Hepatocyte (in vitro differentiated cells): ENCODE measurements around the gene RPL6. TPM values are rescaled to one million over a fixed set of nuclear protein-coding genes. Genes with fewer than 3 reads are reported as not detected.
"Not testable (repeated sequence)": the region's sequence is repeated elsewhere in the genome, so short reads cannot be mapped to it uniquely, and the experiment has no call there.

ENCODE experiments used
- DNase-seq: peaks from one replicate; pipeline ENCODE4 v3.0.0-alpha.2; 2016; ENCODE audit warnings: low spot score
- H2AFZ ChIP-seq: fragments of 200-600 bp; sonication (generic); 2 replicates; pipeline ENCODE4 v1.6.0; 2016; ENCODE audit warnings: antibody characterized with exemption, mild to moderate bottlenecking
- H3K27ac ChIP-seq: fragments of 200-600 bp; sonication (generic); 2 replicates; pipeline ENCODE4 v1.5.1; 2016; ENCODE audit warnings: mild to moderate bottlenecking
- H3K27me3 ChIP-seq: fragments of 200-600 bp; sonication (generic); 2 replicates; pipeline ENCODE4 v1.6.1; 2016
- H3K36me3 ChIP-seq: fragments of 200-600 bp; sonication (generic); replicated peaks from 2 replicates; pipeline ENCODE4 v1.5.1; 2016; ENCODE audit warnings: low read depth; ENCODE audit not compliant: insufficient read depth
- H3K4me1 ChIP-seq: fragments of 200-600 bp; sonication (generic); 2 replicates; pipeline ENCODE4 v1.5.1; 2016; ENCODE audit warnings: mild to moderate bottlenecking, moderate library complexity; ENCODE audit not compliant: insufficient read depth
- H3K4me2 ChIP-seq: fragments of 200-600 bp; sonication (generic); 2 replicates; pipeline ENCODE4 v1.6.0; 2016
- H3K4me3 ChIP-seq: fragments of 200-600 bp; sonication (generic); 2 replicates; pipeline ENCODE4 v1.5.1; 2016; ENCODE audit warnings: mild to moderate bottlenecking
- H3K79me2 ChIP-seq: fragments of 200-600 bp; sonication (generic); 2 replicates; pipeline ENCODE4 v1.6.0; 2017; ENCODE audit warnings: mild to moderate bottlenecking
- H3K9me2 ChIP-seq: fragments of 200-600 bp; sonication (generic); replicated peaks from 2 replicates; pipeline ENCODE4 v1.6.0; 2017; ENCODE audit warnings: mild to moderate bottlenecking; ENCODE audit not compliant: insufficient read depth
- H3K9me3 ChIP-seq: fragments of 200-600 bp; sonication (generic); 2 replicates; pipeline ENCODE4 v1.5.1; 2016; ENCODE audit warnings: low read depth, mild to moderate bottlenecking
- H4K20me1 ChIP-seq: fragments of 200-600 bp; sonication (generic); 2 replicates; pipeline ENCODE4 v1.6.0; 2016; ENCODE audit warnings: mild to moderate bottlenecking; ENCODE audit not compliant: insufficient read depth, poor library complexity, severe bottlenecking
- EZH2 ChIP-seq: fragments of 200-600 bp; sonication (generic); IDR thresholded peaks from 2 replicates; pipeline ENCODE4 v1.6.1; 2016; ENCODE audit warnings: antibody characterized with exemption, mild to moderate bottlenecking, borderline replicate concordance
- EZH2phosphoT487 ChIP-seq: fragments of 200-600 bp; sonication (generic); IDR thresholded peaks from one replicate; pipeline ENCODE4 v1.6.1; 2018; ENCODE audit warnings: antibody characterized with exemption, mild to moderate bottlenecking, low read depth, moderate library complexity; ENCODE audit not compliant: unreplicated experiment, severe bottlenecking
- WGBS: methylation state at CpG from one replicate; pipeline ENCODE4 v1.1.6; 2016; ENCODE audit warnings: low lambda C conversion rate; ENCODE audit errors: missing lambda C conversion rate; 5-methylcytosine and 5-hydroxymethylcytosine counted together
- polyA plus RNA-seq: library from polyadenylated mRNA; unstranded; fragments of >200 nt; fragmentation: Nextera tagmentation; extraction: Ambion mirVana; gene quantifications from 2 replicates; pipeline ENCODE4 v1.2.1, GENCODE V29; 2016
- total RNA-seq: library from RNA; depleted of rRNA; stranded (reverse); fragments of >200 nt; gene quantifications from 2 replicates; pipeline ENCODE4 v1.2.3, GENCODE V29; 2014
- TF ChIP-seq, protein P1 (sequence below): fragments of 200-600 bp; sonication (generic); IDR thresholded peaks from 2 replicates; pipeline ENCODE4 v1.5.1; 2016; ENCODE audit warnings: antibody characterized with exemption, mild to moderate bottlenecking; ENCODE audit not compliant: poor library complexity

Gene RPL6
- total and polyA plus RNA-seq, 2 experiments from 2014 or later, result 279 to 1,682 TPM

DNA sequence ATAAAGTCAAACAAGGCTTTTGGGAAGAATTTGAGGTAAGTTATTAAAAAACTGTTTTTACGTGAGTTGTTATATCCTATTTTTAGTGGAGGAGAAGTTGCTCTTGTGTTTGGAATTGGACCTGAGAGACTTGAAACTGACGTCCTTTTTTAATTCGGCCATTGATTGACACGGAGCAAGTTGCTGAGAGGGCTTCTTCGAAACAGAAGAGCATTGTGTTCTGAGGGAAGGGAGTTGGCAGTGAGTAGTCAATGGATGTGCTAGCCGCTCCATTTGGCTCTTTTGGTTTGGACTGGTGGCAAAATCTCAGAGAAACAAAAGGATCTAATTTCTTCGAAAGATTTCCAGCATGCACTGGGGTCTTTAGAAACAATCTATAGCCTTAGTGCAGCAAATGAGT is 46.6 kb upstream of the RPL6 start:
- no peak overlapping the region for H3K4me3 ChIP-seq
- H3K4me1 ChIP-seq, result no peaks in the 10 kb centered on the region
- no peaks in the 10 kb centered on the region for H3K9me3 ChIP-seq
- no peaks in the 10 kb centered on the region for H3K36me3 ChIP-seq
- no peak overlapping the region for H2AFZ ChIP-seq
- no peak overlapping the region for H3K4me2 ChIP-seq
- no peaks in the 10 kb centered on the region for H4K20me1 ChIP-seq
- no peak for TF ChIP-seq EZH2phosphoT487
- TF ChIP-seq, protein P1, sequence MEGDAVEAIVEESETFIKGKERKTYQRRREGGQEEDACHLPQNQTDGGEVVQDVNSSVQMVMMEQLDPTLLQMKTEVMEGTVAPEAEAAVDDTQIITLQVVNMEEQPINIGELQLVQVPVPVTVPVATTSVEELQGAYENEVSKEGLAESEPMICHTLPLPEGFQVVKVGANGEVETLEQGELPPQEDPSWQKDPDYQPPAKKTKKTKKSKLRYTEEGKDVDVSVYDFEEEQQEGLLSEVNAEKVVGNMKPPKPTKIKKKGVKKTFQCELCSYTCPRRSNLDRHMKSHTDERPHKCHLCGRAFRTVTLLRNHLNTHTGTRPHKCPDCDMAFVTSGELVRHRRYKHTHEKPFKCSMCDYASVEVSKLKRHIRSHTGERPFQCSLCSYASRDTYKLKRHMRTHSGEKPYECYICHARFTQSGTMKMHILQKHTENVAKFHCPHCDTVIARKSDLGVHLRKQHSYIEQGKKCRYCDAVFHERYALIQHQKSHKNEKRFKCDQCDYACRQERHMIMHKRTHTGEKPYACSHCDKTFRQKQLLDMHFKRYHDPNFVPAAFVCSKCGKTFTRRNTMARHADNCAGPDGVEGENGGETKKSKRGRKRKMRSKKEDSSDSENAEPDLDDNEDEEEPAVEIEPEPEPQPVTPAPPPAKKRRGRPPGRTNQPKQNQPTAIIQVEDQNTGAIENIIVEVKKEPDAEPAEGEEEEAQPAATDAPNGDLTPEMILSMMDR, result no peak
- no peak for TF ChIP-seq EZH2
- WGBS, result 96% methylated on average over 7 of the region's 7 CpGs
- H3K27ac ChIP-seq, result no peak overlapping the region
- no peaks in the 10 kb centered on the region for H3K79me2 ChIP-seq
- H3K27me3 ChIP-seq, result no peaks in the 10 kb centered on the region
- H3K9me2 ChIP-seq, result no peaks in the 10 kb centered on the region
- DNase-seq, result no peak

DNA sequence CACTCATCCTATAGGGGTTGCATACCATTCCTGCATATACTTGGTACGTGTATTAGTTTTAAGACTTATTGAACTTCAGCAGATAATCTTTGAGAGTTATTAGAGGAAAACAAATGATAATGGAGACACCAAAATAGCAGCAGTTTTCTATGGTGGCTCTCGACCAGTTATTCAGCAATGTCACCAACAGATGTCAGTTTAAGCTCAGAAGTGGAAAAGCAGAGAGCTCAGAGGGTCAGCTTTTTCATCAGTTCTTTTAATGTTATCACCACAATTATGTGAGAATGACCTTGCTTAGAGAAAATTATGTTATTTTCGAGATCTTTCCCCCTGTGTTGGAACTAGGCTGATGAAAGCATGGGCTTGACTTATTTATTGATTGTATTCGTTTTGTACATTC is 41.3 kb upstream of the RPL6 start:
- Histone ChIP-seq H3K36me3 (no peaks in the 10 kb centered on the region), H3K27me3 (no peaks in the 10 kb centered on the region), H3K9me3 (no peaks in the 10 kb centered on the region), H2AFZ (no peak overlapping the region), H3K4me3 (no peak overlapping the region), H3K4me1 (no peaks in the 10 kb centered on the region), H3K27ac (no peak overlapping the region), H3K9me2 (no peaks in the 10 kb centered on the region), H3K4me2 (no peak overlapping the region), H3K79me2 (peaks cover 8% of the 10 kb centered on the region), H4K20me1 (peaks cover 2% of the 10 kb centered on the region)
- 87% methylated on average over 4 of the region's 4 CpGs for WGBS
- DNase-seq, result no peak
- TF ChIP-seq EZH2 (no peak), EZH2phosphoT487 (no peak)
- TF ChIP-seq, protein P1, result peak; percentile 14

DNA sequence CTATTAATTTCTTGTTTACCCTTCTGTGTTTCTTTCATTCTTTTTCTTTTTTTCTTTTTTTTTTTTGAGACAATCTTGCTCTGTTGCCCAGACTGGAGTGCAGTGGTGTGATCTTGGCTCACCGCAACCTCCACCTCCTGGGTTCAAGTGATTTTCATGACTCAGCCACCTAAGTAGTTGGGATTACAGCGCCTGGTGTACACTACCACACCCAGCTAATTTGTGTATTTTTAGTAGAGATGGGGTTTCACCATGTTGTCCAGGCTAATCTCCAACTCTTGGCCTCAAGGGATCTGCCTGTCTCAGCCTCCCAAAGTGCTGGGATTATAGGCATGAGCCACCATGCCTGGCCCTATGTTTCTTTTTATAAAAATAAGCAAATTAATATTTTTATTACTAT is 38.8 kb upstream of the RPL6 start:
- peaks cover 23% of the 10 kb centered on the region for H3K79me2 ChIP-seq
- H3K4me1 ChIP-seq, H3K27ac ChIP-seq, H3K27me3 ChIP-seq, H3K4me3 ChIP-seq, H4K20me1 ChIP-seq, H3K9me2 ChIP-seq, H2AFZ ChIP-seq, H3K9me3 ChIP-seq, H3K36me3 ChIP-seq, H3K4me2 ChIP-seq, DNase-seq: not testable (repeated sequence)
- WGBS, result 97% methylated on average over 2 of the region's 2 CpGs

DNA sequence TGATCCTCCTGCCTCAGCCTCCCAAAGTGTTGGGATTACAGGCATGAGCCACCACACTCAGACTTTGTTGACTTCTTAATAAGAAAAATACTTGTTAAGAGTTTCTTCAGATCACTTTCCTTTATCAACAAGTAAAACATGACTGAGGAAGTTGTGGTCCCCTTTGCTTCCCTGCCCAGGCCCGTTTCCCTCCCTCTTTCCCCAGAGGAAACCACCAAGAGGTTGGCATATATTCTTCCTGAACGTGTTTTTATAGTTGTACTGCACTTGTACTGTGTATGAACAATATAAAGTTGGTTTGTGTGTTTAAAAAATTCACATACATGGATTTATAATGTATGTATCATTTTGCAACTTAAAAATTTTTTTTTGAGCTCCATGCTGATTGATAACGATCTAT is 37.7 kb upstream of the RPL6 start:
- 95% methylated on average over 3 of the region's 3 CpGs for WGBS
- H3K79me2 ChIP-seq, result peaks cover 32% of the 10 kb centered on the region

More for the DNA sequence above, 37.7 kb upstream of the RPL6 start:
- Histone ChIP-seq H4K20me1 (peaks cover 11% of the 10 kb centered on the region), H2AFZ (no peak overlapping the region), H3K4me1 (no peaks in the 10 kb centered on the region), H3K4me2 (no peak overlapping the region), H3K9me2 (no peaks in the 10 kb centered on the region), H3K27me3 (no peaks in the 10 kb centered on the region), H3K9me3 (no peaks in the 10 kb centered on the region), H3K4me3 (no peak overlapping the region), H3K27ac (no peak overlapping the region), H3K36me3 (no peaks in the 10 kb centered on the region)
- TF ChIP-seq, protein P1, result no peak
- TF ChIP-seq EZH2 (no peak), EZH2phosphoT487 (no peak)
- no peak for DNase-seq
